Skeletal muscle tissue (tissue), 4 donors: ENCODE data around the gene CCDC85B. TPM values are rescaled to one million over a fixed set of nuclear protein-coding genes. Genes with fewer than 3 reads are reported as not detected.

ENCODE experiments used
- H3K27ac ChIP-seq: one replicate; pipeline ENCODE4 v1.7.0; 2013; ENCODE audit warnings: mild to moderate bottlenecking, low read depth, low read length, inconsistent platforms
- H3K27me3 ChIP-seq, 3 donors: one replicate each; pipeline ENCODE4 v1.7.0; 2013; ENCODE audit warnings: low read length in 3 of 3; ENCODE audit not compliant: control insufficient read depth in 3 of 3, insufficient read depth in 3 of 3
- H3K36me3 ChIP-seq, 3 donors: one replicate each; pipeline ENCODE4 v1.7.0; 2013; ENCODE audit warnings: low read length in 3 of 3; ENCODE audit not compliant: control insufficient read depth in 3 of 3, insufficient read depth in 3 of 3
- H3K4me1 ChIP-seq, 3 donors: one replicate each; pipeline ENCODE4 v1.7.0; 2013; ENCODE audit warnings: low read length in 3 of 3, mild to moderate bottlenecking in 3 of 3; ENCODE audit not compliant: control insufficient read depth in 3 of 3, insufficient read depth in 3 of 3
- H3K4me3 ChIP-seq, 3 donors: one replicate each; pipeline ENCODE4 v1.7.0; 2013; ENCODE audit warnings: low read length in 3 of 3
- H3K9ac ChIP-seq, 3 donors: one replicate each; pipeline ENCODE4 v1.7.0; 2013; ENCODE audit warnings: low read length in 3 of 3, mild to moderate bottlenecking in 3 of 3, moderate library complexity in 2 of 3, low read depth in 1 of 3
- H3K9me3 ChIP-seq, 3 donors: one replicate each; pipeline ENCODE4 v1.7.0; 2013; ENCODE audit warnings: low read length in 3 of 3; ENCODE audit not compliant: control insufficient read depth in 3 of 3
- total RNA-seq: library from RNA; depleted of rRNA; stranded (reverse); fragments of >200 nt; gene quantifications from one replicate; pipeline ENCODE4 v1.2.3, GENCODE V29; 2014
- donor health status: Osteomylitis.

The CCDC85B gene
- total RNA-seq, 1 donor from 2014 or later = 12.0 TPM

GRCh38 chr11:65868076-65868667 is 22.3 kb upstream of the CCDC85B start:
- Histone ChIP-seq H3K36me3 (peaks cover 32 to 48% (median 46%) of the 10 kb centered on the region in 3 donors), H3K27ac (no peak overlapping the region), H3K4me3 (no peak overlapping the region), H3K9ac (no peak overlapping the region), H3K4me1 (peaks cover 19 to 24% (median 24%) of the 10 kb centered on the region in 3 donors), H3K27me3 (peaks cover 0 to 6% (median 0%) of the 10 kb centered on the region in 3 donors), H3K9me3 (no peaks in the 10 kb centered on the region)

DNA sequence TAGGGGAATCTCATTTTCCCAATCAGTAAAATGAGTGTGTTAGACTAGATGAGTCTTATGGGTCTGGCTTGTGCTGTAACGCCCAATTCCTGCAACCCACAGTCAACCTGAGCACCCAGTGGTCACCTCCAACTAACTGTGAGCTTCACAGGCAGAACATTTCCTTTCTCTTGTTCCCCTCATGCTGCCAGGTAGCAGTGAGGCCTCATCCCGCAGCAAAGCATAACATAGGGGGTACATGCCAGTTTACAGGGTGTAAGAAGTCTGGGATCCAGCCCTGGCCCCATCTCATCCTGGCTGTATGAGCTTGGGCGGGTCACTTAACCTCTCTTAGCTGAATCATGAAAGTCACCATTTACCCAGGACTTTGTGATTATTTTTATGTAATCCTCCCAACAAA is 21.6 kb upstream of the CCDC85B start:
- H3K4me3 ChIP-seq = no peak overlapping the region
- H3K9me3 ChIP-seq = no peaks in the 10 kb centered on the region
- peaks cover 0 to 7% (median 0%) of the 10 kb centered on the region in 3 donors for H3K27me3 ChIP-seq
- peaks cover 24 to 31% (median 27%) of the 10 kb centered on the region in 3 donors for H3K4me1 ChIP-seq
- H3K27ac ChIP-seq = no peak overlapping the region
- H3K36me3 ChIP-seq = peaks cover 25 to 40% (median 39%) of the 10 kb centered on the region in 3 donors
- H3K9ac ChIP-seq = no peak overlapping the region

DNA sequence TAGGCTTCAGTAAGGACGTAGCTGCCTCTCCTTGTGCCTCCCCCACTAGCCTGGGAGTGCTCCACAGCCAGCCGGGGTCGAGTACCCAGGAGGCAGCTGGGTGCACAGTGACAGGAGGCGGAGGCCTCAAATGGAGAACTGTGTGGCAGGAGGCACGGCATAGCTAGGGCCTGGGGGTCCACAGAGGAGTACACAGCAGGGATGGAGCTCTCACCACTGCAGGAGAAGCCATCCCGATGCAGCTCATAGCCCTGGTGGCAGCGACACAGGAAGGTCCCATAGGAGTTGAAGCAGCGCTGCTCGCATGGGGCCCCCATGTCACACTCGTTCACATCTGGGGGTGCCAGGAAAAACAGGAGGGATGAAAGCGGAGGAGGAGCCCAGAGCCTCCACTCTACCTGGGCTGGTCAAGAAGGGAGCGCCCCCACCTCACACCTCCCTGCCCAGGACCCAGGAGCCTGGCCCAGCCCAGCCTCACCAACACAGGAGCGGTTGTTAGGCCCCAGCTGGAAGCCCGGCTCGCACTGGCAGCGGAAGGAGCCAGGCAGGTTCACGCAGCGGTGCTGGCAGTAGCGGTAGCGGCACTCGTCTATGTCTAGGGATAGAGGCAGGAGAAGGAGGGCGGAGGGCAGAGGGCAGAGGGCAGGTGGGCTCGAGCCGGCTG is 20.7 kb upstream of the CCDC85B start:
- no peak overlapping the region for H3K27ac ChIP-seq

DNA sequence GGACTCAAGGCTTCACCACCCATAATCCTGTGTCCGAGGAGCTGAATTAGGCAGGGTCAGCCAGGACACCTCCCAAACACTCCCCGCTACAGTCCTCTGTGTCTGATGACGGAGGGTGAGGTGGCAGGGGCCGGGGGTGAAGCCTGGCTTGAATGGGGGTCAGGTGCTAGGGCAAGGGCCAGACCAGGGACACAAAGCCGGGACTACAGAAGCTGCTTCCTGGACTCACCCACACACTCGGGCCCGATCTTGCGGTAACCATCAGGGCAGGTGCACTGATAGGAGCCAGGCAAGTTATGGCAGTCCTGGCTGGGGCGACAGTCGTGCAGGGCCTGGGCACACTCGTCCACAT is 20.2 kb upstream of the CCDC85B start:
- Histone ChIP-seq H3K27me3 (peaks cover 0 to 7% (median 0%) of the 10 kb centered on the region in 3 donors), H3K36me3 (peaks cover 11 to 27% (median 26%) of the 10 kb centered on the region in 3 donors), H3K4me1 (peaks cover 24 to 32% (median 27%) of the 10 kb centered on the region in 3 donors), H3K9ac (no peak overlapping the region), H3K9me3 (no peaks in the 10 kb centered on the region), H3K27ac (no peak overlapping the region), H3K4me3 (no peak overlapping the region)

More for the DNA sequence above, 20.7 kb upstream of the CCDC85B start:
- no peaks in the 10 kb centered on the region for H3K9me3 ChIP-seq
- no peak overlapping the region for H3K9ac ChIP-seq
- H3K4me3 ChIP-seq = no peak overlapping the region
- H3K4me1 ChIP-seq = peaks cover 24 to 32% (median 27%) of the 10 kb centered on the region in 3 donors
- peaks cover 0 to 7% (median 0%) of the 10 kb centered on the region in 3 donors for H3K27me3 ChIP-seq
- H3K36me3 ChIP-seq = peaks cover 16 to 32% (median 31%) of the 10 kb centered on the region in 3 donors

GRCh38 chr11:65870706-65871681 is 19.5 kb upstream of the CCDC85B start:
- peak overlapping the region; percentile 74 for H3K27ac ChIP-seq
- H3K9me3 ChIP-seq = no peaks in the 10 kb centered on the region
- peaks cover 0 to 7% (median 0%) of the 10 kb centered on the region in 3 donors for H3K27me3 ChIP-seq
- H3K4me1 ChIP-seq = peaks cover 24 to 32% (median 27%) of the 10 kb centered on the region in 3 donors
- peak overlapping the region; percentile 6 to 79 (median 77) for H3K9ac ChIP-seq
- H3K36me3 ChIP-seq = peaks cover 6 to 20% (median 18%) of the 10 kb centered on the region in 3 donors
- H3K4me3 ChIP-seq = peak overlapping the region; percentile 29 to 62 (median 56)

DNA sequence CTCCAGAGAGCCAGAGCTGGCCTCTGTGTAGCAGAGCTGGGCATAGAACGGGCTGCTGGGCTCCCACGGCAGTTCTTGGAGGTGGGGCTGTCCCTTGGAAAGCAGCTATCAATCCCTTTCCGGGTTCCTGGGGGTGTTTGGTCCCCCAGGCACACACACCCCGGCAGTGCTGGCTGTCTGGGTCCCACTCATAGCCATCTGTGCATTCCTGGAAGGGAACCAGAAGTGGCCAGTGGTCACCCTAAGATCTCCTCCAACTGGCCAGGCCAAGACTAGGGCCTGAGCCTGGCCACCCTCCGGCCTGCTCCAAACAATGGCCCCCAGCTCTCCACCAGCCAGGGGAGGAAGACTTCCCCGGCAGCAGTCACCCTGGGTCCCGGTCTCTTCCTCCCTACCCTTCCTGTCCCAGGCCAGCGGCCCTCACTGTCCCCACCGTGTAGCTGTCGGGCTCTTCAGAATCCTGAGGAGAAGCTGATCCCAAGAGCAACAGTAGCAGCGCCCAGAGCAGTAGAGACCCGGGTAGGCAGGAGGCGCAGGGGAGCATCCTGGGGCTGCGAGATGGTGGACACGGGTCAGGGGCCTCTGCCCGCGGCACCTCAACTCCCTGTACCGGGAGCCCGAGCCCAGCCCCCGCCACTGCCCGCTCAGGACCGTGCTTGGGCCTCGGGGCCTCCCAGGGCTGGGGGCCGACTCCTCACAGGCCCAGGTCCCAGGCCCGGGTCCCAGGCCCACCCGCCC is 18.5 kb upstream of the CCDC85B start:
- Histone ChIP-seq H3K9me3 (no peaks in the 10 kb centered on the region), H3K36me3 (peaks cover 4 to 13% (median 13%) of the 10 kb centered on the region in 3 donors), H3K4me3 (peak overlapping the region; percentile 56 to 67 (median 62)), H3K27me3 (peaks cover 0 to 7% (median 0%) of the 10 kb centered on the region in 3 donors), H3K9ac (peak overlapping the region; percentile 65 to 79 (median 77)), H3K4me1 (peaks cover 24 to 32% (median 27%) of the 10 kb centered on the region in 3 donors), H3K27ac (peak overlapping the region; percentile 74)

GRCh38 chr11:65872586-65873317 is 17.7 kb upstream of the CCDC85B start, which contains the start of gene EFEMP2:
EFEMP2 (minus strand) TSS chr11:65872800; CDS start chr11:65872354, 446 bp downstream.
- Histone ChIP-seq H3K36me3 (peaks cover 3 to 12% (median 10%) of the 10 kb centered on the region in 3 donors), H3K9me3 (no peaks in the 10 kb centered on the region), H3K27ac (peak within 1 kb of the TSS; percentile 74), H3K4me1 (peaks cover 24 to 32% (median 27%) of the 10 kb centered on the region in 3 donors), H3K9ac (peak within 1 kb of the TSS; percentile 77 to 83 (median 81)), H3K27me3 (peaks cover 0 to 7% (median 0%) of the 10 kb centered on the region in 3 donors), H3K4me3 (peak within 1 kb of the TSS; percentile 69 to 80 (median 79))

GRCh38 chr11:65873318-65874156 is 16.9 kb upstream of the CCDC85B start:
- Histone ChIP-seq H3K4me3 (peak overlapping the region; percentile 69 to 80 (median 79)), H3K4me1 (peaks cover 24 to 32% (median 27%) of the 10 kb centered on the region in 3 donors), H3K9ac (peak overlapping the region; percentile 77 to 83 (median 81))

More at GRCh38 chr11:65873318-65874156, 16.9 kb upstream of the CCDC85B start:
- no peaks in the 10 kb centered on the region for H3K9me3 ChIP-seq
- H3K36me3 ChIP-seq = peaks cover 0 to 5% (median 3%) of the 10 kb centered on the region in 3 donors
- peak overlapping the region; percentile 71 for H3K27ac ChIP-seq
- peaks cover 0 to 7% (median 0%) of the 10 kb centered on the region in 3 donors for H3K27me3 ChIP-seq
